Kidney (tissue), 14 donors: ENCODE results near the gene MAP2K6. TPM values are rescaled to one million over a fixed set of nuclear protein-coding genes. Genes with fewer than 3 reads are reported as not detected.

ENCODE experiments used
- DNase-seq, 5 donors: peaks; one replicate each; pipeline ENCODE4 v3.0.0-alpha.2; 2013 to 2020
- FAIRE-seq: peaks from 2 replicates; lab custom pipeline; 2012; peaks lifted over from hg19 to GRCh38; lab: Jason Lieb, UNC
- H3K27ac ChIP-seq, 2 donors: one replicate each; pipeline ENCODE4 v1.7.0; 2013; ENCODE audit warnings: low read depth in 2 of 2, low read length in 2 of 2, inconsistent platforms in 1 of 2
- H3K27me3 ChIP-seq: one replicate; pipeline ENCODE4 v1.7.1; 2013; ENCODE audit warnings: low read length, inconsistent platforms; ENCODE audit not compliant: control insufficient read depth, insufficient read depth
- H3K36me3 ChIP-seq, 3 donors: one replicate each; pipeline versions ENCODE4 v1.7.0 to v1.7.1; 2013; ENCODE audit warnings: low read length in 3 of 3, control low read depth in 1 of 3, inconsistent platforms in 1 of 3; ENCODE audit not compliant: insufficient read depth in 3 of 3, control insufficient read depth in 2 of 3
- H3K4me1 ChIP-seq, 3 donors: one replicate each; pipeline versions ENCODE4 v1.7.0 to v1.7.1; 2013; ENCODE audit warnings: low read length in 3 of 3, inconsistent platforms in 1 of 3, low read depth in 1 of 3; ENCODE audit not compliant: control insufficient read depth in 2 of 3, insufficient read depth in 2 of 3
- H3K4me3 ChIP-seq, 3 donors: one replicate each; pipeline versions ENCODE4 v1.7.0 to v1.8.1; 2013; ENCODE audit warnings: low read length in 3 of 3, control low read depth in 1 of 3, inconsistent platforms in 1 of 3
- H3K9ac ChIP-seq, 3 donors: one replicate each; pipeline versions ENCODE4 v1.7.0 to v1.7.1; 2013; ENCODE audit warnings: low read length in 3 of 3, control low read depth in 1 of 3, inconsistent platforms in 1 of 3
- H3K9me3 ChIP-seq, 3 donors: one replicate each; pipeline versions ENCODE4 v1.7.0 to v1.7.1; 2013; ENCODE audit warnings: low read length in 3 of 3, control low read depth in 1 of 3, inconsistent platforms in 1 of 3; ENCODE audit not compliant: control insufficient read depth in 2 of 3, insufficient read depth in 1 of 3
- CTCF ChIP-seq: IDR thresholded peaks from 3 replicates; pipeline ENCODE4 v1.5.1; 2012; ENCODE audit warnings: mild to moderate bottlenecking, moderate library complexity, borderline replicate concordance; ENCODE audit not compliant: insufficient read depth; ENCODE audit errors: extremely low read depth
- intact Hi-C: fragments of 100-400 bp; cut with DNase I; formaldehyde crosslinking; loops from one replicate; pipeline ENCODE4 v1.11.1; 2022
- polyA plus RNA-seq: library from polyadenylated mRNA; stranded (reverse); fragments of 350-450 nt; fragmentation: Illumina TruSeq; extraction: RNeasy Lipid Tissue Mini Kit (QIAGEN cat#74804); gene quantifications from one replicate; pipeline ENCODE4 v1.2.3, GENCODE V29; 2014; ENCODE audit warnings: low read depth, low replicate concordance; ENCODE audit not compliant: insufficient read depth
- total RNA-seq: library from RNA; stranded (reverse); fragmentation: NEBNext Ultra II Directional; extraction: Animal tissue kit (Norgen Biotek cat#: 25700); gene quantifications from one replicate; pipeline ENCODE4 v1.2.1, GENCODE V29; 2021
- donor health status: control.
- donor health status: control.
- donor health status: control.
- donor health status: control.
- donor health status: control.
- donor health status: DM: yes; HTN: yes; CAD: no.
- donor health status: Normal renal cell carcinoma (clear cell type).

Gene MAP2K6
- total and polyA plus RNA-seq, 2 donors from 2014 or later: 8.6 to 10.2 TPM

GRCh38 chr17:69425978-69426377 lies 11.5 kb downstream of the MAP2K6 start:
- intact Hi-C loops: no loop called here
- no peak for TF ChIP-seq CTCF
- H3K27me3 ChIP-seq: no peaks in the 10 kb centered on the region
- H3K27ac ChIP-seq: no peak overlapping the region
- no peaks in the 10 kb centered on the region for H3K4me1 ChIP-seq
- no peak for FAIRE-seq
- no peak overlapping the region for H3K4me3 ChIP-seq
- H3K9ac ChIP-seq: no peak overlapping the region
- DNase-seq: no peak
- no peaks in the 10 kb centered on the region for H3K36me3 ChIP-seq
- no peaks in the 10 kb centered on the region for H3K9me3 ChIP-seq

- intact Hi-C loops: no loop called here
- H3K9ac ChIP-seq: no peak overlapping the region
- no peaks in the 10 kb centered on the region for H3K9me3 ChIP-seq
- H3K36me3 ChIP-seq: no peaks in the 10 kb centered on the region
- FAIRE-seq: no peak
- no peak for TF ChIP-seq CTCF
- no peaks in the 10 kb centered on the region for H3K27me3 ChIP-seq
- no peaks in the 10 kb centered on the region for H3K4me1 ChIP-seq
- H3K4me3 ChIP-seq: no peak overlapping the region
- no peak overlapping the region for H3K27ac ChIP-seq
- DNase-seq: no peak
Observed at GRCh38 chr17:69427486-69428197, 13.1 kb downstream of the MAP2K6 start.

GRCh38 chr17:69428252-69428980 lies 13.9 kb downstream of the MAP2K6 start:
- no peak for TF ChIP-seq CTCF
- intact Hi-C loops: no loop called here
- no peaks in the 10 kb centered on the region for H3K4me1 ChIP-seq

More at GRCh38 chr17:69428252-69428980, 13.9 kb downstream of the MAP2K6 start:
- Histone ChIP-seq H3K9me3 (no peaks in the 10 kb centered on the region), H3K4me3 (no peak overlapping the region), H3K27me3 (no peaks in the 10 kb centered on the region), H3K36me3 (no peaks in the 10 kb centered on the region), H3K27ac (no peak overlapping the region), H3K9ac (no peak overlapping the region)
- DNase-seq: no peak
- no peak for FAIRE-seq
